ENCODE data around the gene CD58.

Gene CD58

GRCh38 chr1:116587501-116588227 lies 16.8 kb upstream of the CD58 start:
- H3K9me3 ChIP-seq: no peaks in the 10 kb centered on the region
- in situ Hi-C loops (cut with MboI; ENCODE audit: low sequenced_read_pairs): loop anchor here (25.0 kb wide), 1 partner anchor 475 kb away; the partner anchor contains the start of gene TTF2
- no peak overlapping the region for H3K4me3 ChIP-seq
- no peaks in the 10 kb centered on the region for H3K36me3 ChIP-seq (replicated peaks)
- no peaks in the 10 kb centered on the region for H3K4me1 ChIP-seq
- no peaks in the 10 kb centered on the region for H3K27me3 ChIP-seq (ENCODE audit: low read depth)
- no peak for DNase-seq (ENCODE audit: low spot score in 2 of 2)

GRCh38 chr1:116586741-116587143 lies 15.9 kb upstream of the CD58 start:
- in situ Hi-C loops (cut with MboI; ENCODE audit: low sequenced_read_pairs): loop anchor here (25.0 kb wide), 1 partner anchor 476 kb away; the partner anchor contains the start of gene TTF2
- H3K4me3 ChIP-seq: no peak overlapping the region
- DNase-seq (ENCODE audit: low spot score in 2 of 2): no peak
- no peaks in the 10 kb centered on the region for H3K9me3 ChIP-seq
- H3K27me3 ChIP-seq (ENCODE audit: low read depth): no peaks in the 10 kb centered on the region
- no peaks in the 10 kb centered on the region for H3K4me1 ChIP-seq
- no peaks in the 10 kb centered on the region for H3K36me3 ChIP-seq (replicated peaks)

DNA sequence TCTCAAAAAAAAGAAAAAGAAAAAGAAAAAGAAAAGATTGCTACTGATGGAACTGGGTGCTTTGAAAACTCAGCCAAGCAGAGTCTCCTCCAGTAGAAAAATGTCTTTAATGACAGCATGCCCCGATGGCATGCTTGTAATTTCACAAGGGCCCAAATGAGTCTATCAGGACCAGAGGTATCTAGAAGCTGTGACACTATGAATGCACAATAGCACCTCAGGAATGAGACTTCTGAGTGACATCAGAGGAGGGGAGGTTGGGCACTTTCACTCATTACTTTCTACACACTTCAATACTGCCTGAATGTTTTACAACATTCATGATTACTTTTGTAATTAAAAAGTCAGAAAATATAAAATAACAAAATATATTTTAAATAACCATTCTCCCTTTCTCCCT lies 15.1 kb upstream of the CD58 start:
- DNase-seq (ENCODE audit: low spot score in 2 of 2): no peak
- Histone ChIP-seq H3K27me3 (ENCODE audit: low read depth) (no peaks in the 10 kb centered on the region), H3K9me3 (no peaks in the 10 kb centered on the region), H3K4me3 (no peak overlapping the region), H3K4me1 (no peaks in the 10 kb centered on the region), H3K36me3 (replicated peaks) (no peaks in the 10 kb centered on the region)
- in situ Hi-C loops (cut with MboI; ENCODE audit: low sequenced_read_pairs): loop anchor here (25.0 kb wide), 1 partner anchor 476 kb away; the partner anchor contains the start of gene TTF2

DNA sequence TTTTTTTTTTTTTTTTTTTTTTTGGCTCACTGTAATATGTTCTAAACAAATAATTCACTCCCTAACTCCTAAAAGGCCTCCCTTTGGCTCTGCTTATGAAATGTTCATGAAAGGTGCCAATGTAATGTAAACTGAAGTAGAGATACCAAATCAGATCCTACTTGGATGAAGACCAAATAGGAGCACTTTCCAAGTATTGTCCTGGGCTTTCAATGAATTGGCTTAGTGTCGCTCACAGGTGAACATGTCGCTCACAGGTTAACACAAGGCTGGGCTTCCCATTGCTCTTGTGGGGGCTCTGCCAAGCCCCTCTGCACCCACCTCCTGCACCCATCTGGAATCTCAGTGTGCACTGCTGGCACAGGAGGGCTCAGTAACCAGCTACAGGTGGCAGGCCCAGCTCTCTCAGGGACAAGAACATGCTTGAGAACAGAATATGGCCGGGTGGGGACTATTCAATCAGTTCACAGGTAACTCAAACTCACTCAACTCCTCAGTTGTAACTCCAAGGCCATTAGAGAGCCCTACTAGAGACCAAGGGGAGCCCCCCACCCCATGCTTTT lies 10.6 kb upstream of the CD58 start:
- in situ Hi-C loops (cut with MboI; ENCODE audit: low sequenced_read_pairs): loop anchor here (25.0 kb wide), 1 partner anchor 481 kb away; the partner anchor contains the start of gene TTF2
- Histone ChIP-seq H3K9me3 (no peaks in the 10 kb centered on the region), H3K27me3 (ENCODE audit: low read depth) (no peaks in the 10 kb centered on the region), H3K4me1 (no peaks in the 10 kb centered on the region), H3K4me3 (no peak overlapping the region), H3K36me3 (replicated peaks) (no peaks in the 10 kb centered on the region)
- DNase-seq (ENCODE audit: low spot score in 2 of 2): no peak

DNA sequence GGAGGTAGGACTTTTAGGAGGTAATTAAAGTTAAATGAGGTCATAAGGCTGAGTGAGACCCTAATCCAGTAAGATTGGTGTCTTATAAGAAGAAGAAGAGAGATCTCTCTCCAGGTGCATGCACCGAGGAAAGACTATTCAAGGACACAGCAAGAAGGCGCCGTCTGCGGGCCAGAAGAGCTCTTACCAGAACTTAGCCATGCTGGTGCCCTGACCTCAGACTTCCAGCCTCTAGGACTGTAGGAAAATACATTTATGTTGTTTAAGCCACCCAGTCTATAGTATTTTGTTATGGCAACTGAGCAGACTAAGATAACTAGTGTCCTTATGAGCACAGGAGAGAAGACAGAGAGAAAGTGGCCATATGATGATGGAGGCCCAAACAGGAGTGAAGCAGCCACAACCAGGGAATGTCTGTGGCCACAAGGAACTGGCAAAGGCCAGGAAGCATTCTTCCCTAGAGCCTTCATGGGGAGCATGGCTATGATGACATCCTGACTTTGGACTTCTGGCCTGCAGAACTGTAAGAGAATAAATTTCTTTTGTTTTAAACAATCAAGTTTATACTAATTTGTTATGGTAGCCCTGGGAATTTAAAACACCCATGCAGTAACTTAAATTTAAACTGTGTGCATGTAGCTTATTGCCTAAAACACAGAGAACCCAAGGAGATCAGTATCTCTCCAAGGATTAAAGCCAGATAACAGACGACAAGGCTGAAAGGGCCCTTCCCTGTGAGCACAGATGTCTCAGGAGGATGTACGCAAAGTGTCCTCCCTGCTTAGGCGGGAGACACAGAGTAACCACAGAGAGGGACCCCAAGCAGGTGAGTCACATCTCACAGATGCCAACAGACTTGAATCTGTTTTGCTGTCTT lies 9.9 kb upstream of the CD58 start:
- H3K9me3 ChIP-seq: no peaks in the 10 kb centered on the region
- H3K27me3 ChIP-seq (ENCODE audit: low read depth): no peaks in the 10 kb centered on the region
- no peak for DNase-seq (ENCODE audit: low spot score in 2 of 2)
- in situ Hi-C loops (cut with MboI; ENCODE audit: low sequenced_read_pairs): loop anchor here (25.0 kb wide), 1 partner anchor 482 kb away; the partner anchor contains the start of gene TTF2
- H3K4me3 ChIP-seq: no peak overlapping the region
- no peaks in the 10 kb centered on the region for H3K36me3 ChIP-seq (replicated peaks)
- no peaks in the 10 kb centered on the region for H3K4me1 ChIP-seq

- Histone ChIP-seq H3K4me3 (no peak overlapping the region), H3K36me3 (replicated peaks) (no peaks in the 10 kb centered on the region), H3K27me3 (ENCODE audit: low read depth) (no peaks in the 10 kb centered on the region), H3K4me1 (no peaks in the 10 kb centered on the region), H3K9me3 (no peaks in the 10 kb centered on the region)
- no peak for DNase-seq (ENCODE audit: low spot score in 2 of 2)
- in situ Hi-C loops (cut with MboI; ENCODE audit: low sequenced_read_pairs): loop anchor here (10.0 to 25.0 kb wide), 2 partner anchors 95 to 483 kb away; partner anchors contain the start of gene TTF2
Observed at GRCh38 chr1:116579259-116579875, 8.5 kb upstream of the CD58 start.

DNA sequence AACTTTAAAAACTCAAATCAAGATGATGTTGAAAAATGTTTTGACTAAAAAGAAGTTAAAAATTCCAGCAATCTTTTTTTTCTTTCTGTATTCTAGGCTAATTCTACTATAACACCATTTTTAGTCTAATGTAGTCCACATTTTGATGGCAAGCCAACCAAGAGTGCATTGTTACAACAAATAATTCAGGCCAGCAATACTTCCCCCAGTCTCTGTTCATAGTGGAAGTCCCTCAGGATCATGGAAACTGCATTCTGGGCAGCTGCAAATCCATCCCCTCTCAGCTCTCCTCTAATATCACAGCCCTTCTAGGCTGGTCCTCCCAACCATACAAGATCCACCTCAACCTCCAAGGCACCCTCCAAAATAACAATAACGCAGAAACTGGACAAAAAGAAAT lies 7.8 kb upstream of the CD58 start:
- H3K4me3 ChIP-seq: no peak overlapping the region
- H3K9me3 ChIP-seq: no peaks in the 10 kb centered on the region
- H3K4me1 ChIP-seq: no peaks in the 10 kb centered on the region
- DNase-seq (ENCODE audit: low spot score in 2 of 2): no peak
- no peaks in the 10 kb centered on the region for H3K27me3 ChIP-seq (ENCODE audit: low read depth)
- H3K36me3 ChIP-seq (replicated peaks): no peaks in the 10 kb centered on the region
- in situ Hi-C loops (cut with MboI; ENCODE audit: low sequenced_read_pairs): loop anchor here (10.0 to 25.0 kb wide), 2 partner anchors 96 to 484 kb away; partner anchors contain the start of gene TTF2

DNA sequence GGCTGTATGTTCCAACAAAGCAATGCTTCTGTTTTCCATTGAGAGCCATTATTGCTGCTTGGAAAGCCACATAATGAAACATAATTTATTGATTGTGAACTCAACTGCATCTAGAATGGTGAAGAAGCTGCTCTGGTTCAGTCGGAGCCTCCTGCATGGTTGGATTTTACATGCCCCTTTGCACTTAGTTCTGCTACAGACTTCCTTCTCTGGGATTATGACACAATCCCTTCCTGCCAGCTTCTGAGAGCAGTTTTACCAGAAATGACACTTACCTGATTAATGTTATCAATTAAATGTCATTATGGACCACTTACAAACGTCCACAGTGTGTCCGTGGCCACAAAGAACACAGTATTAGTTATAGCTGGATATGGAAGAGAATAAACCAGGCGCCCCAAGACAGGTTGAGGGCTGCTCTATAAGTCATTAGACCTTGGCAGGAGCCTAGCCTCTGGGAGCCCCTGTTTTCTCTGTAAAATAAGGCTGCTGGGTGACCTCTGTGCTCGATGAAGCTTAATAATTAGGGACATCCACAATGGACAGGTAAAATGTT lies 7.0 kb upstream of the CD58 start:
- Histone ChIP-seq H3K36me3 (replicated peaks) (no peaks in the 10 kb centered on the region), H3K4me1 (no peaks in the 10 kb centered on the region), H3K27me3 (ENCODE audit: low read depth) (no peaks in the 10 kb centered on the region), H3K9me3 (no peaks in the 10 kb centered on the region), H3K4me3 (no peak overlapping the region)
- in situ Hi-C loops (cut with MboI; ENCODE audit: low sequenced_read_pairs): loop anchor here (10.0 to 25.0 kb wide), 2 partner anchors 97 to 484 kb away; partner anchors contain the start of gene TTF2
- no peak for DNase-seq (ENCODE audit: low spot score in 2 of 2)

DNA sequence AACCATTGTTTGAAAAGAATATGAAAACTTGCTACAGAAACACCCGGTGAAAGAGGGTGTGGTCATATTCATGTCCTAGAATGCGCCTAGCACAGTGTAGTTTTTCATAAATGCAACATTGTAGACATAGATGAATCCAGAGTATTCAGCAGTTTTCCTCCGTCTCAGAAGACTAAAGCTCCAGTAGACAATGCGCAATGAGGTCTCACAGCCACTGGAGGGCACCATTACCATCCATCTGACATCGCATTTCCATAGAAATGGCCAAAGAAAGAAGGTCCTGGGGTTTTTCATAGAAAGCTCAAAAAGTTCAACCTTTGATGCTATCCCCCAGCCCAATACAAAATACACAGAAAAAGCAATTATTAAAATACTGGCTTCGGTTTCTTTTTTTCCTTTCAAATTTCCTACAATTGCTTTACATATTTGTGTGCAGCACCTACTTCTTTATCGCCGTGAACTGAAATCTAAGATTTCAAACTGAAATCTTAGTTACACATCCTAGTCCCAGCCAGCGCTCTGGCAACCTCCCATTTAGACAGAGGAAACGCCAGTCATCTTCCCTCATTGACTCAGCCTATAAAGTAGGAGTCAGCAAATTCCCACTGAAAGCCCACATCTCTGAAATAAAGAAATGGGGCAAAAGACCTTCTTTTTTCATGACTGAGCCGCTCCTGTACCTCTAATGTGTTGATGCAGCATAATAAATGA lies 3.9 kb upstream of the CD58 start:
- DNase-seq (ENCODE audit: low spot score in 2 of 2): peak; percentile 67 to 73
- Histone ChIP-seq H3K36me3 (replicated peaks) (no peaks in the 10 kb centered on the region), H3K27me3 (ENCODE audit: low read depth) (no peaks in the 10 kb centered on the region), H3K4me1 (peaks cover 8% of the 10 kb centered on the region), H3K9me3 (no peaks in the 10 kb centered on the region), H3K4me3 (no peak overlapping the region)
- in situ Hi-C loops (cut with MboI; ENCODE audit: low sequenced_read_pairs): loop anchor here (10.0 to 25.0 kb wide), 2 partner anchors 100 to 488 kb away; partner anchors contain the start of gene TTF2

GRCh38 chr1:116573431-116574095 lies 2.7 kb upstream of the CD58 start:
- Histone ChIP-seq H3K9me3 (no peaks in the 10 kb centered on the region), H3K36me3 (replicated peaks) (no peaks in the 10 kb centered on the region), H3K4me1 (peaks cover 9% of the 10 kb centered on the region), H3K4me3 (no peak overlapping the region), H3K27me3 (ENCODE audit: low read depth) (no peaks in the 10 kb centered on the region)
- in situ Hi-C loops (cut with MboI; ENCODE audit: low sequenced_read_pairs): loop anchor here (10.0 kb wide), 1 partner anchor 101 kb away; no protein-coding TSS in a partner anchor
- DNase-seq (ENCODE audit: low spot score in 2 of 2): no peak

DNA sequence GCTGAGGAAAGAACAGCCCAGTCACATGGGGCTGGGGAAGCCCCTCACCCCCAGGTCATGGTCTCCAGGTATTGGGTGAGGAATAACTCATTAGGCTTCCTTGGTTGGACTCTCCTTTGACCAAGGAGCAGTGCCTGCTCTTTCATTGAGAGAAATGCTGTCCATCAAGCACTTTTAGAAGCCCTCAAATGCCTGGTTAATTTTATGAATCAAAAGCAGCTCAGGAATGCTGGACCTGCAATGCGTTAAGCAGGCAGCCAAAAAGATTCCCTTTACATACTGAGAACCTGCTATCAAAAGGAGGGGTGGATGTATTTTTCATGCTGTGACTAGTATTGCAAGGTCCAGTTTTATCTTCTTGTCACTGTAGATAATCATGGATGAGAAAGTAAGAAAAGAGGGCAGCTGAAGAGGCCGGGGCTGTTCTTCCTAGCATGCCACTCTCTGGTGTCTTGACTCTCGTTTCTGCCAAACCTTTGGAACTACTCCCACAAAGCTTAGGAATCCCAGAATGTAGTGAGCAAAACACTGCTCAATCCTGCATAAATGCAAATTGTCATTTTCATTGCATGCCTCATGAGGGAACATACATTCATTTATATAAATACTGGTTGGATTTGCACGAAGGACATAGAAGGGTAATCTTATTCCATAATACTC lies 2.1 kb upstream of the CD58 start:
- H3K4me1 ChIP-seq: peaks cover 9% of the 10 kb centered on the region
- no peaks in the 10 kb centered on the region for H3K27me3 ChIP-seq (ENCODE audit: low read depth)
- no peak overlapping the region for H3K4me3 ChIP-seq
- no peaks in the 10 kb centered on the region for H3K36me3 ChIP-seq (replicated peaks)
- no peaks in the 10 kb centered on the region for H3K9me3 ChIP-seq
- no peak for DNase-seq (ENCODE audit: low spot score in 2 of 2)
- in situ Hi-C loops (cut with MboI; ENCODE audit: low sequenced_read_pairs): loop anchor here (10.0 kb wide), 1 partner anchor 102 kb away; no protein-coding TSS in a partner anchor

DNA sequence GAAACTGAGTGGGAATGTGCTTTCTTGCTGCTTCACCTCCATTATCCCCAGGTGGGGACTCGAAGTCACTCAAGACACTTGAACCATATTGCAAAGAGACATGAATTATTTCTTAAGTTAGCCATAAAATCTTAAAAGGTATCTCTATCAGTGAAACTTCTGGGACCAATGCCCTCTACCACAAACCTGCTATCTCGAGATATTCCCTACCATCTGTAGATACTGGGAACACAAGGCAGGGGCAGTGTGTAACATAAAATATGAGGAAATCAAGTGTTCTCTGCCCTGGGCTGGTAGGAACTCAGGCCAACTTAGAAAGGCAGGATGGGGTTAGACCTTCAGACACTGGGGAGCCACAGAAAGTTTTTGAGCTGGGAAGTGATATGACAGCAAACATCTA lies 1.3 kb upstream of the CD58 start:
- Histone ChIP-seq H3K27me3 (ENCODE audit: low read depth) (no peaks in the 10 kb centered on the region), H3K9me3 (no peaks in the 10 kb centered on the region), H3K4me3 (no peak overlapping the region), H3K36me3 (replicated peaks) (no peaks in the 10 kb centered on the region), H3K4me1 (peaks cover 9% of the 10 kb centered on the region)
- in situ Hi-C loops (cut with MboI; ENCODE audit: low sequenced_read_pairs): loop anchor here (10.0 kb wide), 1 partner anchor 103 kb away; no protein-coding TSS in a partner anchor
- no peak for DNase-seq (ENCODE audit: low spot score in 2 of 2)

All from HAP-1 (cell line).